GM21576 (cell line): Measurements from ENCODE around the gene IL13RA2.

Experiments used
- ATAC-seq: cut with Tn5 transposase; IDR thresholded peaks from one replicate; pipeline ENCODE4 v1.9.1; 2021; ENCODE audit warnings: mild to moderate bottlenecking, moderate library complexity; ENCODE audit not compliant: unreplicated experiment

IL13RA2 gene

DNA sequence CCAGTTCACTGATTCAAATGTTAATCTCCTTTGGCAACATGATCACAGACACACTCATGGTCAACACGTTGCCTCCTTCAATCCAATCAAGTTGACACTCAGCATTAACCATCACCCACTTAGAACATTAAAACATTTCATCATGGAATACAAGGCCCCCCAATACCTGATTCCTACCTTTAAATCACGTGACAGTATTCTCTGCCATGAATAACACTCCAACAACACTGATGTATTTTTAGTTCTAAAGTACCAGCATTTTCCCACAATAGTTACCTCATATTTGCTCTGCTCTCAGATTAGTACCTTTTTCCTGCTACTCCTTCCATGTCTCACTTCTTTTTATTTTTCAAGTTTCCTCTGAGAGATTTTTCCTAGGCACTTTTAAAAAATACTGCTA is 19.6 kb downstream of the IL13RA2 start:
- ATAC-seq, result no peak

GRCh38 chrX:114985967-114986592 is 31.3 kb downstream of the IL13RA2 start:
- ATAC-seq, result no peak

GRCh38 chrX:114976292-114976691 is 41.1 kb downstream of the IL13RA2 start:
- no peak for ATAC-seq

DNA sequence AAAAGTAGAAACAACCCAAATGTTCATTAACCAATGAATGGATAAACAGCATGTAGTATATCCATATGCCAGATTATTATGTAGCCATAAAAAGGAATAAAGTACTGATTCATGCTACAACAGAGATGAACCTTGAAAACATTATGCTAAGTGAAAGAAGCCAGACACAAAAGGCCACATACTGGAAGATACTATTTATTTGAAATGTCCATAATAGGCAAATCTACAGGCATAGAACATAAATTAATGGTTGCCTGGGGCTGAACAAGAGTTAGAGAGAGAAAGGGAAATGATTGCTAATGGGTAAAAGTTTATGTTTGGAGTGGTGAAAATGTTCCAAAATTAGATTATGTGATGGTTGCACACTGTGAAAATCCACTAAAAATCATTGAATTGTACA is 44.4 kb downstream of the IL13RA2 start:
- no peak for ATAC-seq

DNA sequence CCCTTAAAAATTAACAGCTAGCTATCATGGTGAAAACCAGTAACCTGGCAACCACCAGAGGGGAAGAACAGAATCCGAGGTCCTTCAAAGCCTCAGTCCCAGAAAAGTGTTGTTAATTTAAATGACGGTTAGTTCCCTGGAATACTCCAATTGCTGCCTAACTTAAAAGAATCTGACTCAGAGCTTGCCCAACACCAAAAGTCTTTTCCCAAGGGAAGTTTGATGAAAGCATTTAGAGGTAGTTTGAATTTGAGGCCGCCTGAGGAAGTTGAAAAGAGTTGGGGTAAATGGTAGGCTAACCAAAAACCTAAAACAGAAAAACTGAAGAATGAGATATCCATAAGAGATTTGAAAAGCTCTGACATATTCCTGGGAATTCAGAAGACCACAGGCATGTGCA is 46.6 kb downstream of the IL13RA2 start:
- ATAC-seq, result no peak

DNA sequence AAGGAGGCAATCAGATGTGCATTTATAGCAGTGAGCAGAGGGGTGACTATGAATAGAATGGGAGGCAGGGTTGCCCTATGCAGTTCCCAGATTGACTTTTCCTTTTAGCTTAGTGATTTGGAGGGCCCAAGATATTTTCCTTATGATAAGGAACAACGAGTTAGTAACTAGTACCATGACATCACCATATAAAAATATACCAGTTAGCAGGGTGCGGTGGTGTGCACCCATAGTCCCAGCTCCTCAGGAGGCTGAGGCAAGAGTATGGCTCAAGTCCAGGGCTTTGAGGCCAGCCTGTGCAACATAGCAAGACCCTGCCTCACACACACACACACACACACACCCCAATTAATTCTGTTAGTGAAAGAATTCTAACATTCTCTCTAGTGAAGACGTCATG is 53.0 kb downstream of the IL13RA2 start:
- no peak for ATAC-seq

DNA sequence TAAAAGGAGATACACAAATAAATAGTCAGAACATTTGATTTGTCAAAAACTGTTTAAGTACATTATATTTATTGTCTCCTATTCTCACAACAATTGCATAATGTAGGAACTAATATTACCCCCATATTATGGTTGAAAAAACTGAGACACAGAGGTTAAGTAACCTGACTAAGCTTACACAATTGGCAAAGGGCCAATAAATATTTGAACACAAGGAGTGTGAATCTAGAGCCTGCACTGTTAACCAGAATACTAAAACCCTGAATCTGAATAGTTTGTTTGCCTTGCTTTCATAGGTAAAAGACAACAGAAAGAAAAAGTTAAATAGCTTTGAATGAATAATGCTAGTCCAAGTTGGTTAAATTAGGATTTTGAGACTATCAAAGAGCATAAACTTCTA is 55.2 kb downstream of the IL13RA2 start:
- ATAC-seq, result no peak

DNA sequence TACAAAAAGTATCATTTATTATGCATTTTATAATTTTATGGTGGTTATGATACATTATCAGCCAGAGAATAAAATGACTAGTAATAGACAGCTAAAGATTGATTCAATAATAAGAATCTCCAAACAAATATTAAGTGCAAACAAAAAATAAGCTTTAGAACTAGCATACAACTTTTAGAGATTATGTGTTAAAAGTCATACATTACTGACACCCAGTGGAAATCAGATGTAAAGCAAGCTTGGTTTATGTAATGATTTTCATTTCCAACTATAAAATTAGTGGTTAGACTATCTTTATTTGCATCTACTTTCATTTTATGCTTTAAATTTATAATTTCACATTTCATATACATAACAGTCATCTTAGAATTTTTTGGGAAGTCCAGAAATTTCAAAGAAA is 57.7 kb downstream of the IL13RA2 start:
- ATAC-seq, result no peak
